GM10266 (cell line): ENCODE data around the gene GALM.
"Not testable (repeated sequence)": the region's sequence is repeated elsewhere in the genome, so short reads cannot be mapped to it uniquely, and the experiment has no call there.

Experiments used
- DNase-seq: peaks from one replicate; pipeline ENCODE4 v3.0.0; 2012; ENCODE audit errors: extremely low spot score
- CTCF ChIP-seq: IDR thresholded peaks from 2 replicates; pipeline ENCODE4 v1.5.1; 2012; ENCODE audit warnings: mild to moderate bottlenecking, low read depth; ENCODE audit not compliant: control insufficient read depth, insufficient read depth; ENCODE audit errors: missing control alignments

The GALM gene

GRCh38 chr2:38712871-38713270, 47.0 kb downstream of the GALM start:
- DNase-seq, result no peak
- no peak for TF ChIP-seq CTCF

- no peak for DNase-seq
- TF ChIP-seq CTCF, result no peak
Observed at GRCh38 chr2:38713338-38713737, 47.4 kb downstream of the GALM start.

GRCh38 chr2:38714941-38715340, 49.0 kb downstream of the GALM start:
- not testable (repeated sequence) for DNase-seq

- DNase-seq, result no peak
- no peak for TF ChIP-seq CTCF
Observed at GRCh38 chr2:38716185-38716584, 50.3 kb downstream of the GALM start.

GRCh38 chr2:38718601-38719000, 52.7 kb downstream of the GALM start:
- no peak for DNase-seq
- TF ChIP-seq CTCF, result no peak

- no peak for DNase-seq
- no peak for TF ChIP-seq CTCF
Observed at GRCh38 chr2:38719706-38720105, 53.8 kb downstream of the GALM start.

- TF ChIP-seq CTCF, result no peak
- no peak for DNase-seq
Observed at GRCh38 chr2:38720613-38721241, 54.8 kb downstream of the GALM start.
